GM19463 (cell line): ENCODE measurements around the gene DDX60.
"Not testable (repeated sequence)": the region's sequence is repeated elsewhere in the genome, so short reads cannot be mapped to it uniquely, and the experiment has no call there.

Experiments
- ATAC-seq: cut with Tn5 transposase; IDR thresholded peaks from one replicate; pipeline ENCODE4 v1.9.1; 2021; ENCODE audit warnings: mild to moderate bottlenecking, moderate library complexity; ENCODE audit not compliant: unreplicated experiment

The DDX60 gene

DNA sequence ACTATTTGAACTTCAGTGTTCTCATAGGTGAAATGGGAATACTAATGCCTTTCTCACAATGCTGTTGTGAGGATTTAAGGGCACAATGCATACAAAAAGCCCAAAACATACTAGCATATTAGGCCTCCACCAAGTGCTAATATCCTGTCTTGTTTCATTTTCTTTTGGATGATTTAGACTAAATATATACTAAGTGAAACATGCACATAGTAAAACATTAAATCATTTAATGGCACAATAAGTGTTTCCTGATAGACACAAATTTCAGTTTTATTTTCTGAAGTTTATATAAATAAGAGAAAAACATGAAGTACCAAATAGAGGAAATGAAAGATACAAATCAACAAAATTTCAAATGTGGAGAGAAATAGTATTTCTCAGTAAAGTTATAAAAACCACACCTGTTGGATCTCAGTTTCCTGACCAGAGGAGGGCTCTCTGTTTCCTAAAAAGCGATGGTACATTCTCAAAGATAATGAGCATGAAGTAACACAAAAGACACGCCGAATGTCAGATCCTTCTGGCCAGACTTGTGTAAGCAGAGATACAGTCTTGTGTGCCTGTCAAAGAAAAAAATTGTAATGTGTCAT is 25.1 kb downstream of the DDX60 start:
- ATAC-seq, result peak; percentile 65

- ATAC-seq, result no peak
Measured at GRCh38 chr4:168291242-168291641, 27.3 kb downstream of the DDX60 start.

DNA sequence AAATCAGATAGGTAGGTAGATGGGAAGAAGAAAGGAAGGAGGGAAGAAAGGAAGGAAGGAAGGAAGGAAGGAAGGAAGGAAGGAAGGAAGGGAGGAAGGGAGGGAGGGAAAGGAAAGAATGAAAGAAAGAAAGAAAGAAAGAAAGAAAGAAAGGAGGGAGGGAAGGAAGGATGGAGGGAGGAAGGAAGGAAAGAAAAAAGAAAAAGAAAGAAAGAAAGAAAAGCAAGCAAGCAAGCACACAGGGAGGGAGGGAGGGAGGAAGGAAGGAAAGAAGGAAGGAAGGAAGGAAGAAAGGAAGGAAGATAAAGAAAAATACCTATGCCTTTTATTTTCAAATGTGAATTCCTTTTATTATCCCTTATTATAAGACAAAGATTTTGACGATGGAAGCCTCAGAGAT is 32.7 kb downstream of the DDX60 start:
- ATAC-seq, result not testable (repeated sequence)

- ATAC-seq, result no peak
Measured at GRCh38 chr4:168279556-168279955, 39.0 kb downstream of the DDX60 start.

GRCh38 chr4:168275836-168276235 is 42.7 kb downstream of the DDX60 start:
- ATAC-seq, result no peak

GRCh38 chr4:168274871-168275270 is 43.7 kb downstream of the DDX60 start:
- ATAC-seq, result no peak

- no peak for ATAC-seq
Measured at GRCh38 chr4:168273838-168274237, 44.7 kb downstream of the DDX60 start.

DNA sequence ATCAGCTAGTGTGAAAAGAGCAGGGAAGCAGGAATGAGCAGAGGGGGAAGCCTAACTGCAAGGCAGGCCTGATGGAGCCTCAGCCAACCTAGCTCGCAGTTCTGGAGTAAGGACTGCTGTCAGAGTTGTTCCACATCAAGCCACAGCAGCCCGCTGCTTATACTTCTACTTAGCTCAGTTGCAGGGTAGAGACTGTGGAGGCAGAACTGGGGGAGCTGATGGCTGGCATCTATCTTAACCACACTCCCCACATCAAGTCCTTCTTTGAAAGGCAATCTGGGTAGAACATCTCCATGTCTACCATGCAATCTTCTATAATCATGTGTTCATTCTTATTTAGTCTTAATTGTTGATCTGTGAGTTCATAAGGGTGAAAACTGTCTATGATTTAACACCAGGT is 46.1 kb downstream of the DDX60 start:
- no peak for ATAC-seq

GRCh38 chr4:168269896-168270295 is 48.7 kb downstream of the DDX60 start:
- no peak for ATAC-seq

DNA sequence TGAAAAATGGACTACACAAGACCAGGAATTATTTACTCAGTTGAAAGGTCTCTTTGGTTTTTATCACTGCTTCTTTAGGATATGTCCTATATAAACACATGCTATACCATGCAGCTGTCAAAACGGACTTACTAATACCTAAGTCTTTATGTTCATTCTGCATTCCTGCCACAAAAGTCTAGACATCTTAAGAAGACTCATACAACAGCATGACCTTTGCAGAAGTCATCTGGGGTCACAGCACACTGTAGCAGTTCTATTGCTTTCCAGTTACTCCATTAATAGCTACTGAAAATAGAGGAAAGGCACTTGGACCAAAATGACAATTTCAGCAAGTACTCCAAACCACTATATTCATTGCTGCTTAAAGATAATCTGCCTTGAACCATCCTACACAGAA is 53.2 kb downstream of the DDX60 start:
- no peak for ATAC-seq

- no peak for ATAC-seq
Measured at GRCh38 chr4:168264903-168265302, 53.6 kb downstream of the DDX60 start.

GRCh38 chr4:168263039-168263438 is 55.5 kb downstream of the DDX60 start:
- ATAC-seq, result no peak

DNA sequence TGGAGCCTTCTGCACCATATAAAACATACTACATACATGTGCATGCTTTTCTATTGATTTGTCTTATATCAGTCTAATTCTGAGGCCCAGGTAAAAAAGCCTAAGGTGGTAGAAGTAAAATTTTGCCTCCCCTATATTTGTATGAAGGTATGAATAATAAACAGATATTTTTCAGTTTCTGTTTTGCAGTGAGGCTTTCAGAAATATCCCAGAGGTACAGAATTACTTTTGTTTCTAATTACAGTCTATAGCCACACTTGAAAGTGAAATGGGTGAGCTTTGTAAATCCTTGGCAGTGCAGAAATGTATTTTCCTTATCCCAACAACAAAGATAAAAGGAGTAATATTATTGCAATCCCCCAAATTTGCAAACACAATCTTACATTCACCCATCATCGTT is 59.5 kb downstream of the DDX60 start:
- no peak for ATAC-seq

DNA sequence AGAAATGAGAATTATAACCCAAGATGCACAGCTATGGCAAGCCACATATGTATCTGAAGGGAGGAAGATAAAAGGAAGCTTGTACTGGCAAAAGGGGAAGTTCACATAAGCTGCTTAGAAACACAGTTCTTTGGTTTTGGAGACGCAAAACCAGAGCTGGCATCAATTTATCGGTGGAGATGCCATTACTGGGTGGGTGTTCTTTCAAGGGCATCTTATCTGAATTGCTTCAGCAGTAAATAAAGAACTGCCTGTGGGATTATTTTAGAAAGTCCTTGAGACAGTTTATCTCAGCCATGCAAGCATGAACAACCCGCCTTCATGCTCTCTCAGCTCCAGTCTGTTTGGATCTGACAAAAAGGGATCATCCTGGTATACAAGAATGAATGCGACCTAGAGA is 60.8 kb downstream of the DDX60 start:
- ATAC-seq, result no peak

- ATAC-seq, result no peak
Measured at GRCh38 chr4:168248176-168248710, 70.3 kb downstream of the DDX60 start.

DNA sequence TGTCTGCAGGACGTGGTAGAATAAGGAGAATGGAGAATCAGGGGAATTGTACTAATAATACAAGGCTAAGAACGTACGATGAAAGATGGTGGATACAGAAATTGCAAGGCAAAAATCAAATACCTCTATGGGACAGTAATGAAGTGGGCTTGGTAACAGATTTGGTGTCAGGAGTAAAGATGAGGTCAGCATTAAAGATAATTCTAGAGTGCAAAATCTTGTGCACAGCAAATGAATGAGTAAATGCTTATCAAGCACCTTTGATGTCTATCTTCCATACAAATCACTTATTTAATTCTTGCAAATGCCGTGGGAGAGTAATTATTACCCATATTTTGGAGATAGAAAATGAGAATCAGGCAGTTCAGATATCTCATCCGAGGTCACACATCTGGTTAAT is 70.9 kb downstream of the DDX60 start:
- no peak for ATAC-seq

DNA sequence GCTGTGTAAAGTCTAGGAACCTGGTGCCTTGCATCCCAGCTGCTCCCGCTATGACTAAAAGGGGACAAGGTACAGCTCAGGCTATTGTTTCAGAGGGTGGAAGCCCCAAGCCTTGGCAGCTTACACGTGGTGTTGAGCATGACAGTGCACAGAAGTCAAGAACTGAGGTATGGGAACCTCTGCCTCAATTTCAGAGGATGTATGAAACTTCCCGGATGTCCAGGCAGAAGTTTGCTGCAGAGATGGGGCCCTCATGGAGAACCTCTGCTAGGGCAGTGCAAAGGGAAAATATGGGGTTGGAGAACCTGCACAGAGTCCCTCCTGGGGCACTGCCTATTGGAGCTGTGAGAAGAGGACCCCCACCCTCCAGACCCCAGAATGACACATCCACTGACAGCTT is 76.6 kb downstream of the DDX60 start:
- ATAC-seq, result no peak

- ATAC-seq, result no peak
Measured at GRCh38 chr4:168240821-168241220, 77.7 kb downstream of the DDX60 start.

- ATAC-seq, result no peak
Measured at GRCh38 chr4:168221301-168221700, 97.3 kb downstream of the DDX60 start.

DNA sequence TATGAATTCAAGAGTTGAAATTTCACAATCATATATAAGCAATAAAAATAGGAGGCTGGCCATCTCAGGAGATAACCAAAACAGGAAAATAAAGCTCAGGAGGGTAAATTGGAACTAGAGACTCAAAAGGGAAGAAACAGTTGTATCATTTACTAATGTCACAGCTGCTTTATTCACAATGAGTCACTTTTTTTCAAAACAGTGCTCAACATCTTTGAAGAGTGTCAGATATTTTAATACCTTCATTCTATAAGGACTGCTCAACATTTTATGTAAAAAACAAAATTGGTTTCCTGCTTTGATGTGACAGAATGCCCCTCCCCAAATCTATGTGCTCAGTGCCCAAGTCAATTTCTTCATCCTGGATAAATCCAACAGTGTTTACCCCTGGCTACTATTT is 97.7 kb downstream of the DDX60 start:
- no peak for ATAC-seq

DNA sequence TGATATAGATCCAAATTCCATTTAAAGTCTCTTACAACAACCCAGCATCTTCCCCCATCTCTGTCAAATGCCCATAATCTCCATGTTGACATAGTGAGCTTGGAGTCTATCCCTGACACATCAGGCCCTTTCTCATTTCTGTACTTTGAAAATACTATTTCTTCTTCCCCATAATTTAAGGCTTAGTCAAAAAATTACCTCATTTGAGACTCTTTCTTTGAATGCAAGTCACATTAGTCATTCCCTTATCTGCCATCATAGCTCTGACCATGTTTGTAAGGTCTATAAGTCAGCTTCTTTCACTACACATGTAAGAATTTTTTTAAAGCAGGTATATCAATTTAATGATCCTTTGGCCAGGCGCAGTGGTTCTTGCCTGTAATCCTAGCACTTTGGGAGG is 99.9 kb downstream of the DDX60 start:
- no peak for ATAC-seq

DNA sequence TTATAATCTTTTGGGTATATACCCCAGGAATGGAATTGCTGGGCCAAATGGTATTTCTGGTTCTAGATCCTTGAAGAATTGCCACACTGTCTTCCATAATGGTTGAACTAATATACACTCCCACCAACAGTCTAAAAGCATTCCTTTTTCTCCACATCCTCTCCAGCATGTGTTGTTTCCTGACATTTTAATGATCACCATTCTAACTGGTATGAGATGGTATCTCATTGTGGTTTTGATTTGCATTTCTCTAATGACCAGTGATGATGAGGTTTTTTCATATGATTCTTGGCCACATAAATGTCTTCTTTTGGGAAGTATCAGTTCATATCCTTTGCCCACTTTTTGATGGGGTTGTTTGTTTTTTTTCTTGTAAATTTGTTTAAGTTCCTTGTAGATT is 105.0 kb downstream of the DDX60 start:
- ATAC-seq, result not testable (repeated sequence)

GRCh38 chr4:168212656-168213055 is 105.9 kb downstream of the DDX60 start:
- ATAC-seq, result no peak
